ENCODE measurements around the gene REV3L.

Gene REV3L

DNA sequence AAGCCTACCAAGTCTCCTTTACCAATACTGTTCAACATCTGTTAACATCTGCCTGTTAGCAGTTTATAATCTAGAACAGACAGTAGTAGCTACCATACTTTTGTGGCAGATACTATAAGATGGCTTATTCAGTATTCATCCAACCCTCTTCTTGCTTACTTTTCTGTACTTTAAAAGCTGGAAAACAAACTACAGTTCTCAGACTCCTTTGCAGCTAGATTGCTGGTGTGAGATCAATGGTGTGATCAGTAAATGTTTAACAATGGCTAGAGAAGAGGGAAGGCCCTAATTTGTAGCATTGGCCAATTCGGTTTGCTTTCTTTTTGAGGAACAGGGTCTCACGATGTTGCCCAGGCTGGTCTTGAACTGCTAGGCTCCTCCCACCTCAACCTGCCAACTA is 3.5 kb upstream of the REV3L start:
- Histone ChIP-seq H3K4me3 (no peak overlapping the region), H3K27ac (no peak overlapping the region), H3K36me3 (ENCODE audit: insufficient read depth, low read length) (peaks cover 24% of the 10 kb centered on the region), H3K9ac (ENCODE audit: insufficient read length) (no peak overlapping the region), H3K9me3 (ENCODE audit: low read depth, low read length) (no peaks in the 10 kb centered on the region)
- TF ChIP-seq FOXP2 (optimal IDR thresholded peaks at IDR 0.05; ENCODE audit: control extremely low read depth, extremely low read length, insufficient read depth) (no peak), POLR2AphosphoS5 (IDR thresholded peaks at IDR 0.05; ENCODE audit: borderline replicate concordance, low read depth, low read length) (no peak), EZH2 (IDR thresholded peaks at IDR 0.05) (no peak)
- no peak for DNase-seq (ENCODE audit: low read depth, low spot score)

DNA sequence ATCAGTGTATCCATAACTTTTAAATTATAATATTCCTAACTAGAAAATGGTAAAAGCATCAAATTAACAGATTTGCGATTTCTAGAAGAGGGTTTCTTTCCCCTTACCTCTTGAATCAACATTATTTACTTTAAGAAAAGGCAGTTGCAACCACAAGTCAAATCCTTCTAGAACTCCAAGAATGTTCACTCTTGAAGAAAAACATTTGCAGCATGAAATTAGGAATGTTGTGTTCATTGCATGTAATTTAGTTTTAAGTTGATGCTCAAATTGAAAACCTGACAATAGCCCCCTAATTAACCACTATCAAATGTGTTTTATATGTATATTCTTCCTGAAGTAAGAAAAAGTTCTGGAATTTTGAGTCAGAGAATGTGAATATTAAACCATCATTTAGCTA is 2.3 kb upstream of the REV3L start:
- peak overlapping the region; percentile 97 for H3K4me3 ChIP-seq
- TF ChIP-seq POLR2AphosphoS5 (IDR thresholded peaks at IDR 0.05; ENCODE audit: borderline replicate concordance, low read depth, low read length) (no peak), EZH2 (IDR thresholded peaks at IDR 0.05) (no peak)

DNA sequence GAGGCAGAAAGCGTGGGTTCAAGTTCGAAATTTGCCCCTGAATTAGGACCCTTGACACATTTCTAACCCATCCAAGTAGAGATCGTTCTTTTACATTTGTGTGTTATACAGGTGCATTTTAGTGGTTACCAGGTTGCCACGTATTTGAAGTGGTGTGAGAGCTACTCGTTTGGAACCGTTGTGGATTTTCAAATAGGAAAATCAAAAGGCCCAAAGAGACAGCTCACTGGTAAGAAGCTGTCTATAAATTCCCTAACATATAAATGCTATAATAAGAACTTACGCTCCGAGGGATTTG is 1.6 kb upstream of the REV3L start:
- H3K36me3 ChIP-seq (ENCODE audit: insufficient read depth, low read length): peaks cover 24% of the 10 kb centered on the region
- no peak for DNase-seq (ENCODE audit: low read depth, low spot score)
- H3K9ac ChIP-seq (ENCODE audit: insufficient read length): peak overlapping the region; percentile 88
- no peaks in the 10 kb centered on the region for H3K9me3 ChIP-seq (ENCODE audit: low read depth, low read length)
- H3K4me3 ChIP-seq: peak overlapping the region; percentile 97
- H3K27ac ChIP-seq: peak overlapping the region; percentile 94
- TF ChIP-seq POLR2AphosphoS5 (IDR thresholded peaks at IDR 0.05; ENCODE audit: borderline replicate concordance, low read depth, low read length) (no peak), FOXP2 (optimal IDR thresholded peaks at IDR 0.05; ENCODE audit: control extremely low read depth, extremely low read length, insufficient read depth) (no peak), EZH2 (IDR thresholded peaks at IDR 0.05) (no peak)

More for the DNA sequence above, 2.3 kb upstream of the REV3L start:
- peaks cover 24% of the 10 kb centered on the region for H3K36me3 ChIP-seq (ENCODE audit: insufficient read depth, low read length)
- H3K9me3 ChIP-seq (ENCODE audit: low read depth, low read length): no peaks in the 10 kb centered on the region
- no peak for DNase-seq (ENCODE audit: low read depth, low spot score)
- H3K9ac ChIP-seq (ENCODE audit: insufficient read length): peak overlapping the region; percentile 88
- peak overlapping the region; percentile 62 for H3K27ac ChIP-seq

DNA sequence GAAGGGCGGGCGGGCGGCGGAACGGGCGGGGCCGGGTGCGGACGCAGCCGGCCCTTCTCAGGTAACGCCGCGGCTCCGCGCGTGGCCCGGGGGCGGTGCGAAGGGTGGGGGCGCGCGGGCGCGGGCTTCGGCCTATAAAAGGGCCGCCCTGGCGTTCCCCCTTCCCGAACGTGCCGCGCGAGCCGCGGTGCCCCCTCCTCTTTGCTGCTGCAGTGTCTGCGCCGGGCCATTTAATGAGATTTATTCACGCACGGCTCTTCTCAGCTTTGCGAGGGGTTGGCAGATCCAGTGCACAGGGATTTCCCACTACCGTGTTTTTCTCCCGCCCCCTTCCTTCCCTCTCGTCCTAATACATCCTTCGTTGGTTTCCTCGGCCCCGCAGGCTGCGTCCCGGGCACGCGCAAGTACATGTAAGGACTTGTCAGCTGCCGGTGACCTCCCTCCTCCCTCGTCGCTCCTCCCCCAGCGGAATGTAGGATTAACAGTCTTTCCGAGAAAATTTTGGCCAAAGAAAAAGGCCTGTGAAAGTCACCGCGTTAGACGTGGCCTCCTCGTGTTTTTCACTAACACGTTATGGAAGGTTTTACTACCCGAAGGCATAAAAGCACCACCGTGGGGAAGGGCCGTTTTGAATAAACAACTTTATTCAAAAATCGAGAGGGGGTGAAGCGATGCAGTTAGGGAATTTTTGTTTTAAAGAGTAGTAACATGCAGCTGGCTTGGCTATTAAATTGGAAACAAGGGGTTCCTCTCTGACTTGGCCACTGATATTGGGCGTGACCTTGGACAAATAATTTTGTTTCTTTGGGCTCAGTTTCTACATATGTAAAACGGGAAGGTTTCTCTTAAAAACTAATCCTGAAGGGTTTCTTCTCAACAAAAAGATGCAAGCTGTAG is 966 bp upstream of the REV3L start:
- TF ChIP-seq FOXP2 (optimal IDR thresholded peaks at IDR 0.05; ENCODE audit: control extremely low read depth, extremely low read length, insufficient read depth): no peak
- TF ChIP-seq EZH2 (IDR thresholded peaks at IDR 0.05): no peak
- peak; percentile 84 for TF ChIP-seq POLR2AphosphoS5 (IDR thresholded peaks at IDR 0.05; ENCODE audit: borderline replicate concordance, low read depth, low read length)
- peak overlapping the region; percentile 94 for H3K27ac ChIP-seq
- peak overlapping the region; percentile 88 for H3K9ac ChIP-seq (ENCODE audit: insufficient read length)
- DNase-seq (ENCODE audit: low read depth, low spot score): peak; percentile 53
- H3K9me3 ChIP-seq (ENCODE audit: low read depth, low read length): no peaks in the 10 kb centered on the region
- peak overlapping the region; percentile 97 for H3K4me3 ChIP-seq
- H3K36me3 ChIP-seq (ENCODE audit: insufficient read depth, low read length): peaks cover 24% of the 10 kb centered on the region

DNA sequence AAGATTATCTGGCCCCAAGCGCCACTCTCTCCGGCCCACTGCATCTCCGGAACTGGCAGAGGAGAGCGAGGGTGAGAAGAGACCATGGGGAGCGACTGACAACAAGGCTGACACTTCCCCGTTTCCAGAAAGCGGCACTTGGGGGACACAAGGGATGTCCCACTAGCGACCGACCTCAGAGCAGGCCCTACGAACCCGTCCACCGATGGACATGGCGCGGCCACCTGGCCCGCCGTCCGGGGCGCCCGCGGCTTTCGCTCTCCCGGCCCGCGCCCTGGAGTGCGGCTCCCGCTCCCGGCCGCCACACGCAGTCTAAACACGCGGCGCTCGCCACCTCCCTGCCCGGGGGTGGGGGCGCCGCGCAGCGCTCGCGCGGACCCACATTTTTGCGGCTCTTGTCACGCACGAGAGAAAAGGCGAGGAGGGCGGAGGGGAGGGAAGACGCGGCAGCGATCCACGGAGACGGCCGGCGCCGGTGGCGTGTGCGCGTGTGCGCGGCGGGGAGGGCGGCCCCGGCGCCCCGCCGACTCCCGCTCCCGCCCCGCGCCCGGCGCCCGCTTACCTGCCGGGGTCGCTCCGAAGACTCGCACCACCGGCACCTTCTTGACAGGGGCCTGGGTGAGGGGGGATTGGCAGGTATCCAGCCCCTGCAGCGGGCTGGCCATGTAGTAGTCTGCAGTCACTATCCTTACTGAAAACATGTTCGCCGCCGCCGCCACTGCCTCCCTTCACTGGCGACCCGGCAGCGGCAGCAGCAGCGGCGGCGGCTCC is 645 bp downstream of the REV3L start:
- Histone ChIP-seq H3K36me3 (ENCODE audit: insufficient read depth, low read length) (peaks cover 11% of the 10 kb centered on the region; the same call in 1 of the 2 replicates), H3K9ac (ENCODE audit: insufficient read length) (peak overlapping the region; percentile 88), H3K27ac (peak overlapping the region; percentile 94), H3K9me3 (ENCODE audit: low read depth, low read length) (no peaks in the 10 kb centered on the region), H3K4me3 (peak overlapping the region; percentile 97)
- no peak for DNase-seq (ENCODE audit: low read depth, low spot score)
- TF ChIP-seq POLR2AphosphoS5 (IDR thresholded peaks at IDR 0.05; ENCODE audit: borderline replicate concordance, low read depth, low read length): no peak
- no peak for TF ChIP-seq EZH2 (IDR thresholded peaks at IDR 0.05)
- TF ChIP-seq FOXP2 (optimal IDR thresholded peaks at IDR 0.05; ENCODE audit: control extremely low read depth, extremely low read length, insufficient read depth): no peak

DNA sequence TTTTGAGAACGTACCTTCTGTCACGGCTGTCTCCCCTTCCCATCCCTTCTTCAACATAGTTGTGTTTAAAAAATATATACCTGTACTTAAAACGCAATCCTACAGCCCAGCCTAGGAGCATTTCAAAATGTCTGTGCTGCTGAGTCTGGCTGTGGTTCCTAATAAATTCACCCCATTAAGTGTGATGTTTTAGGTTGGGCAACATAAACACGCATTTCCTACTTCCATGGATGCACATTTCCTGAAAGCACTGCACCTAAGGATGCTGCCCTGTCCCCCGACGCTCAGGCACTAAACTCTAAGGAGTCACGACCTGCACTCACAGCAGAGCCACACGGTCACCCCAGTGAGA is 1.2 kb downstream of the REV3L start:
- peak overlapping the region; percentile 97 for H3K4me3 ChIP-seq
- H3K9ac ChIP-seq (ENCODE audit: insufficient read length): peak overlapping the region; percentile 88
- H3K27ac ChIP-seq: no peak overlapping the region; the same call in 1 of the 2 replicates
- H3K36me3 ChIP-seq (ENCODE audit: insufficient read depth, low read length): peaks cover 6% of the 10 kb centered on the region; the same call in 1 of the 2 replicates
- no peak for TF ChIP-seq POLR2AphosphoS5 (IDR thresholded peaks at IDR 0.05; ENCODE audit: borderline replicate concordance, low read depth, low read length)
- no peak for TF ChIP-seq EZH2 (IDR thresholded peaks at IDR 0.05)
- TF ChIP-seq FOXP2 (optimal IDR thresholded peaks at IDR 0.05; ENCODE audit: control extremely low read depth, extremely low read length, insufficient read depth): no peak
- no peaks in the 10 kb centered on the region for H3K9me3 ChIP-seq (ENCODE audit: low read depth, low read length)
- no peak for DNase-seq (ENCODE audit: low read depth, low spot score)

DNA sequence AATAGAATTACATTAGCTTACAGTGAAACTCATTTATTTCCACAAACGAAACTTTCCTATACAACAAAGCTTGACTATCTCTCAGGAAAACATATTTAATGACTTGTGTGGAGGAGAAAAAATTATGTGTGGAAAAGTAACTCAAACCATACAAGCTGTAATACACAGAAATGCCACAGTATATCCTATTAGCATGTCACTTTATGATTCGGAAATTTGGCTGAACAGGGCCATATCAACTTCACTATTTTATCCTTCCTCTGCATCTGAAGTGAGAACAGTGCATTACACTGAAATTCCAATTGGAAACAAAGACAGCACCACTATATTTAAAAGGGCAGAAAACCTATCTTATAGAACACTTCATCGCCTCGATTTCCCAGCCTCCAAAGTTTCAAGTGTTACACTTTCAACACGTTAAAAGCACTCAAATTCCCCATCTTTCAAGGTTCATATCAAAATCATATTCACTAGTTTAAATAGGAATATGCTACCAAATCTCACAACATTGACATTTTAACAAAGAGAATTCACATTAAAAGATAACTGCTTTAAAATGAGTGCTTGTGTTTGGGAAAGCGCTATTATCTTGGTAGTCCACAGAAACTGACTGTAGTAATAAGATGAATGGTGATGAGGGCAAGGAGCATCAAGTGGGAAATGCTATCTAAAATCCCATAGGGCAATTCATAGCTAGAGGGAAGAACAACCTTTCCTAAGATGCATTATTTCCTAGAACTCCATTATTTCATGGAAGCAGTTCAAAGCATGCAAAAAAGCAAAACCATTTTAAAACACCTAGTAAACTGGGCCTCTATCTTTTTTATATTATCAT is 1.8 kb downstream of the REV3L start:
- peaks cover under 1% of the 10 kb centered on the region; the same call in 1 of the 2 replicates for H3K36me3 ChIP-seq (ENCODE audit: insufficient read depth, low read length)
- peak overlapping the region; percentile 32; the same call in 1 of the 2 replicates for H3K27ac ChIP-seq
- no peaks in the 10 kb centered on the region for H3K9me3 ChIP-seq (ENCODE audit: low read depth, low read length)
- DNase-seq (ENCODE audit: low read depth, low spot score): no peak
- no peak for TF ChIP-seq EZH2 (IDR thresholded peaks at IDR 0.05)
- TF ChIP-seq FOXP2 (optimal IDR thresholded peaks at IDR 0.05; ENCODE audit: control extremely low read depth, extremely low read length, insufficient read depth): no peak
- TF ChIP-seq POLR2AphosphoS5 (IDR thresholded peaks at IDR 0.05; ENCODE audit: borderline replicate concordance, low read depth, low read length): no peak
- H3K9ac ChIP-seq (ENCODE audit: insufficient read length): peak overlapping the region; percentile 88
- peak overlapping the region; percentile 97 for H3K4me3 ChIP-seq

Data from SK-N-MC (cell line).